Measurements from ENCODE around the gene CADM2. TPM values are rescaled to one million over a fixed set of nuclear protein-coding genes. Genes with fewer than 3 reads are reported as not detected.

CADM2 gene
- total RNA-seq, 2 donors from 2014 or later: 24.1 to 29.8 TPM

DNA sequence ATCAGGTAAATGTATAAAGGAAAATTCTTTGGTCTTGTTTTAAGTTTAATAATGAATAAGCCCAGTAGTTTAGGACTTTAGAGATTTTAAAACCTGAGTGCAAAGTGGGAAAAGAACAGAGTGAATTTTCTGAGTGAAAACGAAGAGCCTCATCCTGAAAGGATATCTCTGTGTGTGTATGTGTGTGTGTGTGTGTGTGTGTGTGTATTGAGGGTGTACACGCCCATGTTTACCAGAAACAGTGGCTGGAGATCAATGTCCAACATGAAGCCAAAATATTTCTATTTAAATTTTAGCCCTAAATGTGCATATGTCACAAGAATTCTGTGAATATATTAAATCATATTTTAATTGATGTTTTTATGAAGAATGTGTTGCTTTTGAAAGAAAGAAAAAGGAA, 549.9 kb downstream of the CADM2 start:
- H3K4me1 Mint-ChIP-seq: no peaks in the 10 kb centered on the region

DNA sequence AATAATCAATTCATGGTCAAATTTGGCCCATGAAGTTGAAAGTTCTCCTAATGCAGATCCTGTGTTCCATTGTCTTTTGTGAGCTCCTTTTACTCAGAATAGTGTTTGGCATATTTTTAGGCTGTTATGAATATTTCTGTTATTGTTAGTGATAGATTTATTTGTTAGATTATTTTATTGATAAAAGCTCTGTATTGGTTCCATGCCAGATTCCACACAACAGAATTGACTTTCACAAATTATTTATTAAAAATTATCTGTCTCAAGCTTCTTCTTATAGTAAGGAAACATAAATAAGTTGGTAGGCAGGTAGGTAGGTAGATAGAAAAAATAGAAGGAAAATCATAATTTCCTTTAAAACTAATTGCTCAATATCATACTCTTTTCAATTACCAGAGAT, 557.4 kb downstream of the CADM2 start:
- Mint-ChIP-seq H3K4me1 (peaks cover under 1% of the 10 kb centered on the region), H3K36me3 (ENCODE audit: low read depth) (peaks cover 5% of the 10 kb centered on the region), H3K27ac (no peak overlapping the region), H3K9me3 (peaks cover 2% of the 10 kb centered on the region), H3K4me3 (no peak overlapping the region), H3K27me3 (ENCODE audit: insufficient read depth) (no peaks in the 10 kb centered on the region)
- no peak overlapping the region for H3K27ac ChIP-seq (ENCODE audit: low read depth, low read length)
- H3K36me3 ChIP-seq (ENCODE audit: control insufficient read depth, insufficient read depth, low read length): no peaks in the 10 kb centered on the region
- no peak overlapping the region for H3K9ac ChIP-seq (ENCODE audit: extremely low read depth, low read length, poor library complexity, severe bottlenecking)
- no peak for DNase-seq
- TF ChIP-seq, protein P1, sequence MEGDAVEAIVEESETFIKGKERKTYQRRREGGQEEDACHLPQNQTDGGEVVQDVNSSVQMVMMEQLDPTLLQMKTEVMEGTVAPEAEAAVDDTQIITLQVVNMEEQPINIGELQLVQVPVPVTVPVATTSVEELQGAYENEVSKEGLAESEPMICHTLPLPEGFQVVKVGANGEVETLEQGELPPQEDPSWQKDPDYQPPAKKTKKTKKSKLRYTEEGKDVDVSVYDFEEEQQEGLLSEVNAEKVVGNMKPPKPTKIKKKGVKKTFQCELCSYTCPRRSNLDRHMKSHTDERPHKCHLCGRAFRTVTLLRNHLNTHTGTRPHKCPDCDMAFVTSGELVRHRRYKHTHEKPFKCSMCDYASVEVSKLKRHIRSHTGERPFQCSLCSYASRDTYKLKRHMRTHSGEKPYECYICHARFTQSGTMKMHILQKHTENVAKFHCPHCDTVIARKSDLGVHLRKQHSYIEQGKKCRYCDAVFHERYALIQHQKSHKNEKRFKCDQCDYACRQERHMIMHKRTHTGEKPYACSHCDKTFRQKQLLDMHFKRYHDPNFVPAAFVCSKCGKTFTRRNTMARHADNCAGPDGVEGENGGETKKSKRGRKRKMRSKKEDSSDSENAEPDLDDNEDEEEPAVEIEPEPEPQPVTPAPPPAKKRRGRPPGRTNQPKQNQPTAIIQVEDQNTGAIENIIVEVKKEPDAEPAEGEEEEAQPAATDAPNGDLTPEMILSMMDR (conservative IDR thresholded peaks at IDR 0.05): no peak
- no peaks in the 10 kb centered on the region for H3K9me3 ChIP-seq (ENCODE audit: control insufficient read depth, low read length)
- H3K27me3 ChIP-seq (ENCODE audit: control insufficient read depth, insufficient read depth, low read length, poor library complexity, severe bottlenecking): no peaks in the 10 kb centered on the region
- H3K4me1 ChIP-seq (ENCODE audit: control insufficient read depth, insufficient read depth, low read length): no peaks in the 10 kb centered on the region
- no peak overlapping the region for H3K4me3 ChIP-seq (ENCODE audit: low read length)

More for the DNA sequence above, 549.9 kb downstream of the CADM2 start:
- no peaks in the 10 kb centered on the region for H3K4me1 ChIP-seq (ENCODE audit: control insufficient read depth, insufficient read depth, low read length)
- H3K36me3 Mint-ChIP-seq (ENCODE audit: low read depth): no peaks in the 10 kb centered on the region
- 89 to 100% methylated on average over 1 of the region's 2 CpGs for WGBS, 2 experiments (ENCODE audit: insufficient coverage in 1 of 2, insufficient read length in 1 of 2)
- H3K27me3 Mint-ChIP-seq (ENCODE audit: insufficient read depth): no peaks in the 10 kb centered on the region
- no peak for DNase-seq
- no peak overlapping the region for H3K4me3 ChIP-seq (ENCODE audit: low read length)
- H3K36me3 ChIP-seq (ENCODE audit: control insufficient read depth, insufficient read depth, low read length): no peaks in the 10 kb centered on the region
- H3K27ac Mint-ChIP-seq: no peak overlapping the region
- H3K9ac ChIP-seq (ENCODE audit: extremely low read depth, low read length, poor library complexity, severe bottlenecking): no peak overlapping the region
- no peaks in the 10 kb centered on the region for H3K27me3 ChIP-seq (ENCODE audit: control insufficient read depth, insufficient read depth, low read length, poor library complexity, severe bottlenecking)
- no peak overlapping the region for H3K4me3 Mint-ChIP-seq
- peaks cover 5% of the 10 kb centered on the region for H3K9me3 Mint-ChIP-seq
- H3K9me3 ChIP-seq (ENCODE audit: control insufficient read depth, low read length): no peaks in the 10 kb centered on the region
- TF ChIP-seq, protein P1 (conservative IDR thresholded peaks at IDR 0.05): no peak
- H3K27ac ChIP-seq (ENCODE audit: low read depth, low read length): no peak overlapping the region

DNA sequence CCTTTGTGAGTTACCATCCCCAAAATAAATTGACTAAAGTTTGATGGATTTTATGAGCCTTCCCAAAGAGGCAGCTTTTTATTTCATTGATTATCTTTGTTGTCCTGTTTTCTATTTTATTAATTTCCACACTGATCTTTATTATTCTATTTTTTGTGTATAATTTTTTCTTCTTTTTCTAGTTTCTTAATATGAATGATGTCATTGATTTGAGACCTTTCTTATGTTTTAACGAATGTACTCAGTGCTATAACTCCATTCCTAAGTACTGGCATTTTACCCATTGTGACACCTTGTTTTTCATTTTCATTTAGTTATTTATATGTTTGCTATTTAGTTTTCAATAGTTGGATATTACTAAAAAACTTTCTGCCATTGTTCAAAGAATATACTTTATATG, 565.3 kb downstream of the CADM2 start:
- Mint-ChIP-seq H3K4me3 (no peak overlapping the region), H3K4me1 (peaks cover 9% of the 10 kb centered on the region), H3K9me3 (no peaks in the 10 kb centered on the region), H3K36me3 (ENCODE audit: low read depth) (no peaks in the 10 kb centered on the region), H3K27ac (no peak overlapping the region), H3K27me3 (ENCODE audit: insufficient read depth) (no peaks in the 10 kb centered on the region)
- no peak overlapping the region for H3K27ac ChIP-seq (ENCODE audit: low read depth, low read length)
- H3K27me3 ChIP-seq (ENCODE audit: control insufficient read depth, insufficient read depth, low read length, poor library complexity, severe bottlenecking): no peaks in the 10 kb centered on the region
- H3K9me3 ChIP-seq (ENCODE audit: control insufficient read depth, low read length): no peaks in the 10 kb centered on the region
- no peak for DNase-seq
- H3K4me3 ChIP-seq (ENCODE audit: low read length): no peak overlapping the region
- no peak overlapping the region for H3K9ac ChIP-seq (ENCODE audit: extremely low read depth, low read length, poor library complexity, severe bottlenecking)
- H3K4me1 ChIP-seq (ENCODE audit: control insufficient read depth, insufficient read depth, low read length): peaks cover 3% of the 10 kb centered on the region
- TF ChIP-seq, protein P1 (conservative IDR thresholded peaks at IDR 0.05): no peak
- H3K36me3 ChIP-seq (ENCODE audit: control insufficient read depth, insufficient read depth, low read length): no peaks in the 10 kb centered on the region
- WGBS, 2 experiments (ENCODE audit: insufficient coverage in 1 of 2, insufficient read length in 1 of 2): no CpG with 5 or more reads among the region's 1 CpG

Data from endodermal cell (in vitro differentiated cells).